Thyroid gland (tissue), 4 donors: Measurements from ENCODE around the gene CASQ1. TPM values are rescaled to one million over a fixed set of nuclear protein-coding genes. Genes with fewer than 3 reads are reported as not detected.

Source experiments
- DNase-seq, 2 donors: peaks; one replicate each; pipeline ENCODE4 v3.0.0-alpha.2; 2019
- H3K27ac ChIP-seq, 3 donors: fragments of 200-600 bp; sonication (generic); 1 replicate in 2 of 3; 2 replicates in 1 of 3; pipeline ENCODE4 v1.5.1; 2016 to 2019; ENCODE audit warnings: mild to moderate bottlenecking in 1 of 3, moderate library complexity in 1 of 3
- H3K27me3 ChIP-seq: fragments of 200-600 bp; sonication (generic); one replicate; pipeline ENCODE4 v1.5.1; 2019
- H3K36me3 ChIP-seq, 2 donors: fragments of 200-600 bp; sonication (generic); one replicate each; pipeline ENCODE4 v1.5.1; 2016 to 2019
- H3K4me1 ChIP-seq, 2 donors: fragments of 200-600 bp; sonication (generic); one replicate each; pipeline ENCODE4 v1.5.1; 2017 to 2019
- H3K4me3 ChIP-seq, 3 donors: fragments of 200-600 bp; sonication (generic); replicated peaks in 1 of 3; 1 replicate in 2 of 3; 2 replicates in 1 of 3; pipeline ENCODE4 v1.5.1; 2016; ENCODE audit warnings: mild to moderate bottlenecking in 1 of 3
- H3K9me3 ChIP-seq: fragments of 200-600 bp; sonication (generic); one replicate; pipeline ENCODE4 v1.5.1; 2017
- CTCF ChIP-seq, 6 experiments: fragments of 200-600 bp in 3 of 6; fragments of 450-650 bp in 3 of 6; sonication (generic) in 3 of 6; IDR thresholded peaks; one replicate each; pipeline ENCODE4 v1.5.1; 2016 to 2019; ENCODE audit warnings: antibody characterized with exemption in 6 of 6, mild to moderate bottlenecking in 2 of 6, inconsistent platforms in 1 of 6, moderate library complexity in 1 of 6
- POLR2A ChIP-seq, 2 donors: fragments of 450-650 bp; IDR thresholded peaks; one replicate each; pipeline ENCODE4 v1.6.1; 2017; ENCODE audit warnings: antibody characterized with exemption in 2 of 2, mild to moderate bottlenecking in 2 of 2, moderate library complexity in 1 of 2
- WGBS, 2 donors: methylation state at CpG; one replicate each; pipeline ENCODE4 v1.1.5; 2017; 5-methylcytosine and 5-hydroxymethylcytosine counted together
- intact Hi-C: fragments of 100-400 bp; cut with DNase I; formaldehyde crosslinking; loops from one replicate; pipeline ENCODE4 v1.15.1; 2023
- total RNA-seq, 4 donors: library from RNA; depleted of rRNA; stranded (reverse); fragments of >200 nt; gene quantifications; one replicate each; pipeline ENCODE4 v1.2.3, GENCODE V29; 2016

The CASQ1 gene
- not detected for total RNA-seq

- Histone ChIP-seq H3K36me3 (no peaks in the 10 kb centered on the region), H3K27ac (no peak within 1 kb of the TSS), H3K9me3 (no peaks in the 10 kb centered on the region), H3K4me3 (no peak within 1 kb of the TSS), H3K27me3 (no peaks in the 10 kb centered on the region), H3K4me1 (peaks cover 0 to 4% of the 10 kb centered on the region in 2 donors)
- WGBS, 2 donors, result 68 to 70% methylated on average over 15 of the region's 15 CpGs
- peak; percentile 47 to 53 for DNase-seq
- intact Hi-C loops, result loop anchor here (5.0 kb wide), 3 partner anchors 62 to 102 kb away; no protein-coding TSS in a partner anchor
- TF ChIP-seq POLR2A (IDR thresholded peaks at IDR 0.05), result no peak
- TF ChIP-seq CTCF (IDR thresholded peaks at IDR 0.05), result no peak
Observed at GRCh38 chr1:160189649-160190625, at the start of gene CASQ1. TSS of gene CASQ1 (plus strand) at chr1:160190575. CDS start at chr1:160190752, 177 bp downstream.

- Histone ChIP-seq H3K27ac (no peak overlapping the region), H3K4me1 (no peaks in the 10 kb centered on the region), H3K36me3 (no peaks in the 10 kb centered on the region), H3K9me3 (no peaks in the 10 kb centered on the region), H3K27me3 (no peaks in the 10 kb centered on the region), H3K4me3 (no peak overlapping the region)
- DNase-seq, result no peak
- 41 to 51% methylated on average over 1 of the region's 1 CpG for WGBS, 2 donors
- TF ChIP-seq CTCF (IDR thresholded peaks at IDR 0.05), result no peak
- no peak for TF ChIP-seq POLR2A (IDR thresholded peaks at IDR 0.05)
- intact Hi-C loops, result no loop called here
Observed at GRCh38 chr1:160143695-160144094, 46.7 kb upstream of the CASQ1 start.

GRCh38 chr1:160144921-160145320 lies 45.5 kb upstream of the CASQ1 start:
- no peaks in the 10 kb centered on the region for H3K9me3 ChIP-seq
- DNase-seq, result peak in 1 of 2 donors; percentile 12
- WGBS, 2 donors, result 66 to 77% methylated on average over 4 of the region's 4 CpGs
- no peak overlapping the region for H3K27ac ChIP-seq
- no peaks in the 10 kb centered on the region for H3K27me3 ChIP-seq
- TF ChIP-seq POLR2A (IDR thresholded peaks at IDR 0.05) (no peak), CTCF (IDR thresholded peaks at IDR 0.05) (no peak)
- no peak overlapping the region for H3K4me3 ChIP-seq
- H3K36me3 ChIP-seq, result no peaks in the 10 kb centered on the region
- H3K4me1 ChIP-seq, result no peaks in the 10 kb centered on the region
- intact Hi-C loops, result no loop called here

- Histone ChIP-seq H3K36me3 (no peaks in the 10 kb centered on the region), H3K9me3 (no peaks in the 10 kb centered on the region), H3K4me1 (no peaks in the 10 kb centered on the region), H3K27me3 (no peaks in the 10 kb centered on the region), H3K4me3 (no peak overlapping the region), H3K27ac (no peak overlapping the region)
- intact Hi-C loops, result no loop called here
- WGBS, 2 donors, result 91 to 93% methylated on average over 14 of the region's 14 CpGs
- DNase-seq, result no peak
- TF ChIP-seq CTCF (IDR thresholded peaks at IDR 0.05), result no peak
- no peak for TF ChIP-seq POLR2A (IDR thresholded peaks at IDR 0.05)
Observed at GRCh38 chr1:160146107-160146506, 44.3 kb upstream of the CASQ1 start.

- Histone ChIP-seq H3K9me3 (no peaks in the 10 kb centered on the region), H3K4me1 (no peaks in the 10 kb centered on the region), H3K27me3 (no peaks in the 10 kb centered on the region), H3K4me3 (no peak overlapping the region), H3K36me3 (no peaks in the 10 kb centered on the region), H3K27ac (no peak overlapping the region)
- TF ChIP-seq CTCF (IDR thresholded peaks at IDR 0.05) (no peak), POLR2A (IDR thresholded peaks at IDR 0.05) (no peak)
- intact Hi-C loops, result no loop called here
- no peak for DNase-seq
- 86 to 87% methylated on average over 3 of the region's 3 CpGs for WGBS, 2 donors
Observed at GRCh38 chr1:160148121-160148520, 42.3 kb upstream of the CASQ1 start.
